Activated CD4-positive, alpha-beta memory T cell treated with anti-CD3 and anti-CD28 coated beads, Interleukin-2, amount 10 ng/mL, durations not matched to agents 7 days and 5 days (primary cell): ENCODE data around the gene SEC16A. TPM values are rescaled to one million over a fixed set of nuclear protein-coding genes. Genes with fewer than 3 reads are reported as not detected.

Source experiments
- CTCF ChIA-PET: fragments of 350-600 bp; sonication (Branson Sonifier 250); formaldehyde crosslinking; loops from one replicate; lab custom pipeline; 2021; ENCODE audit warnings: antibody characterized with exemption, inconsistent platforms; lab: Charles Lee
- POLR2A ChIA-PET: fragments of 350-600 bp; sonication (Branson Sonifier 250); formaldehyde crosslinking; loops from one replicate; lab custom pipeline; 2021; ENCODE audit warnings: antibody characterized with exemption; lab: Charles Lee
- DNase-seq: peaks from one replicate; pipeline ENCODE4 v3.0.0-alpha.2; 2020
- H3K27ac Mint-ChIP-seq: one replicate; pipeline ENCODE4 v1.8.0; 2021; ENCODE audit warnings: mild to moderate bottlenecking, mixed read lengths
- H3K27me3 Mint-ChIP-seq: one replicate; pipeline ENCODE4 v1.8.0; 2021; ENCODE audit warnings: mixed read lengths
- H3K36me3 Mint-ChIP-seq: one replicate; pipeline ENCODE4 v1.8.0; 2021; ENCODE audit warnings: low read depth, mixed read lengths
- H3K4me1 Mint-ChIP-seq: one replicate; pipeline ENCODE4 v1.8.0; 2021; ENCODE audit warnings: mixed read lengths
- H3K4me3 Mint-ChIP-seq: one replicate; pipeline ENCODE4 v1.8.0; 2021; ENCODE audit warnings: mild to moderate bottlenecking, mixed read lengths
- H3K9me3 Mint-ChIP-seq: one replicate; pipeline ENCODE4 v1.8.0; 2021; ENCODE audit warnings: mixed read lengths
- total RNA-seq, 2 experiments: library from RNA; stranded (reverse); gene quantifications; one replicate each; pipeline ENCODE4 v1.2.3, GENCODE V29; 2021

SEC16A gene
- total RNA-seq, 2 experiments from 2014 or later: 56.1 to 61.0 TPM

- Mint-ChIP-seq H3K9me3 (no peaks in the 10 kb centered on the region), H3K27me3 (no peaks in the 10 kb centered on the region)
Observed at GRCh38 chr9:136526625-136527066, 43.8 kb upstream of the SEC16A start.

GRCh38 chr9:136525841-136526499 is 43.1 kb upstream of the SEC16A start:
- POLR2A ChIA-PET: interaction anchor here (5.3 kb wide), 1 partner anchor 14 kb away, joined by 32 read pairs; no protein-coding TSS in a partner anchor
- no peaks in the 10 kb centered on the region for H3K27me3 Mint-ChIP-seq
- CTCF ChIA-PET: no interaction called here

More at GRCh38 chr9:136526625-136527066, 43.8 kb upstream of the SEC16A start:
- ChIA-PET POLR2A (interaction anchor here (5.3 kb wide), 1 partner anchor 13 kb away, joined by 32 read pairs; no protein-coding TSS in a partner anchor), CTCF (no interaction called here)
- Mint-ChIP-seq H3K4me1 (peaks cover 9% of the 10 kb centered on the region), H3K27ac (no peak overlapping the region), H3K4me3 (no peak overlapping the region), H3K36me3 (peaks cover 2% of the 10 kb centered on the region)
- no peak for DNase-seq

GRCh38 chr9:136525207-136525606 is 42.4 kb upstream of the SEC16A start:
- CTCF ChIA-PET: no interaction called here
- no peaks in the 10 kb centered on the region for H3K36me3 Mint-ChIP-seq
- POLR2A ChIA-PET: no interaction called here
- no peaks in the 10 kb centered on the region for H3K9me3 Mint-ChIP-seq
- no peak for DNase-seq
- H3K4me3 Mint-ChIP-seq: no peak overlapping the region
- H3K27me3 Mint-ChIP-seq: no peaks in the 10 kb centered on the region
- no peak overlapping the region for H3K27ac Mint-ChIP-seq
- H3K4me1 Mint-ChIP-seq: peaks cover 5% of the 10 kb centered on the region

More at GRCh38 chr9:136525841-136526499, 43.1 kb upstream of the SEC16A start:
- Mint-ChIP-seq H3K4me3 (no peak overlapping the region), H3K36me3 (peaks cover 2% of the 10 kb centered on the region), H3K4me1 (peaks cover 6% of the 10 kb centered on the region), H3K9me3 (no peaks in the 10 kb centered on the region), H3K27ac (no peak overlapping the region)
- no peak for DNase-seq

GRCh38 chr9:136522314-136523237 is 39.7 kb upstream of the SEC16A start:
- Mint-ChIP-seq H3K27me3 (no peaks in the 10 kb centered on the region), H3K4me1 (no peaks in the 10 kb centered on the region), H3K4me3 (no peak overlapping the region), H3K27ac (no peak overlapping the region), H3K36me3 (peaks cover 8% of the 10 kb centered on the region), H3K9me3 (no peaks in the 10 kb centered on the region)
- CTCF ChIA-PET: no interaction called here
- POLR2A ChIA-PET: no interaction called here
- no peak for DNase-seq

GRCh38 chr9:136521537-136521936 is 38.7 kb upstream of the SEC16A start:
- ChIA-PET POLR2A (interaction anchor here (1.1 kb wide), 1 partner anchor 12 kb away, joined by 4 read pairs; no protein-coding TSS in a partner anchor), CTCF (interaction anchor here (0.9 kb wide), 1 partner anchor 38 kb away, joined by 3 read pairs; no protein-coding TSS in a partner anchor)
- Mint-ChIP-seq H3K36me3 (peaks cover 10% of the 10 kb centered on the region), H3K4me3 (no peak overlapping the region), H3K4me1 (no peaks in the 10 kb centered on the region), H3K27ac (no peak overlapping the region), H3K9me3 (no peaks in the 10 kb centered on the region), H3K27me3 (no peaks in the 10 kb centered on the region)
- no peak for DNase-seq

GRCh38 chr9:136520053-136520540 is 37.3 kb upstream of the SEC16A start:
- POLR2A ChIA-PET: interaction anchor here (0.8 kb wide), 1 partner anchor 13 kb away, joined by 3 read pairs; no protein-coding TSS in a partner anchor
- H3K27me3 Mint-ChIP-seq: no peaks in the 10 kb centered on the region
- CTCF ChIA-PET: no interaction called here
- no peaks in the 10 kb centered on the region for H3K4me1 Mint-ChIP-seq
- no peak overlapping the region for H3K27ac Mint-ChIP-seq
- H3K9me3 Mint-ChIP-seq: no peaks in the 10 kb centered on the region
- no peak for DNase-seq
- H3K4me3 Mint-ChIP-seq: no peak overlapping the region
- peaks cover 18% of the 10 kb centered on the region for H3K36me3 Mint-ChIP-seq

GRCh38 chr9:136519263-136520052 is 36.6 kb upstream of the SEC16A start:
- POLR2A ChIA-PET: interaction anchor here (0.8 kb wide), 1 partner anchor 13 kb away, joined by 3 read pairs; no protein-coding TSS in a partner anchor
- CTCF ChIA-PET: no interaction called here
- Mint-ChIP-seq H3K9me3 (no peaks in the 10 kb centered on the region), H3K27me3 (no peaks in the 10 kb centered on the region), H3K4me1 (no peaks in the 10 kb centered on the region), H3K36me3 (peaks cover 18% of the 10 kb centered on the region), H3K4me3 (no peak overlapping the region), H3K27ac (no peak overlapping the region)
- DNase-seq: no peak

- CTCF ChIA-PET: no interaction called here
- Mint-ChIP-seq H3K36me3 (peaks cover 20% of the 10 kb centered on the region), H3K9me3 (no peaks in the 10 kb centered on the region), H3K27ac (no peak overlapping the region), H3K4me1 (no peaks in the 10 kb centered on the region), H3K27me3 (no peaks in the 10 kb centered on the region), H3K4me3 (no peak overlapping the region)
- no peak for DNase-seq
- POLR2A ChIA-PET: no interaction called here
Observed at GRCh38 chr9:136518623-136519022, 35.8 kb upstream of the SEC16A start.

- CTCF ChIA-PET: no interaction called here
- POLR2A ChIA-PET: no interaction called here
- DNase-seq: no peak
- Mint-ChIP-seq H3K36me3 (peaks cover 23% of the 10 kb centered on the region), H3K9me3 (no peaks in the 10 kb centered on the region), H3K4me3 (no peak overlapping the region), H3K4me1 (no peaks in the 10 kb centered on the region), H3K27me3 (no peaks in the 10 kb centered on the region), H3K27ac (no peak overlapping the region)
Observed at GRCh38 chr9:136517950-136518349, 35.1 kb upstream of the SEC16A start.

- Mint-ChIP-seq H3K4me1 (no peaks in the 10 kb centered on the region), H3K9me3 (no peaks in the 10 kb centered on the region), H3K27ac (no peak overlapping the region), H3K36me3 (peaks cover 23% of the 10 kb centered on the region), H3K4me3 (no peak overlapping the region), H3K27me3 (no peaks in the 10 kb centered on the region)
- no peak for DNase-seq
- POLR2A ChIA-PET: no interaction called here
- CTCF ChIA-PET: no interaction called here
Observed at GRCh38 chr9:136517012-136517743, 34.3 kb upstream of the SEC16A start.

GRCh38 chr9:136516191-136516654 is 33.4 kb upstream of the SEC16A start:
- no peak overlapping the region for H3K4me3 Mint-ChIP-seq
- H3K36me3 Mint-ChIP-seq: peaks cover 26% of the 10 kb centered on the region
- no peak for DNase-seq
- no peaks in the 10 kb centered on the region for H3K4me1 Mint-ChIP-seq
- ChIA-PET CTCF (no interaction called here), POLR2A (interaction anchor here (1.0 kb wide), 1 partner anchor 17 kb away, joined by 5 read pairs; no protein-coding TSS in a partner anchor)
- no peak overlapping the region for H3K27ac Mint-ChIP-seq
- no peaks in the 10 kb centered on the region for H3K9me3 Mint-ChIP-seq
- H3K27me3 Mint-ChIP-seq: no peaks in the 10 kb centered on the region

- DNase-seq: no peak
- no peaks in the 10 kb centered on the region for H3K4me1 Mint-ChIP-seq
- ChIA-PET CTCF (no interaction called here), POLR2A (no interaction called here)
- H3K4me3 Mint-ChIP-seq: no peak overlapping the region
- peaks cover 26% of the 10 kb centered on the region for H3K36me3 Mint-ChIP-seq
- no peaks in the 10 kb centered on the region for H3K9me3 Mint-ChIP-seq
- no peaks in the 10 kb centered on the region for H3K27me3 Mint-ChIP-seq
- H3K27ac Mint-ChIP-seq: no peak overlapping the region
Observed at GRCh38 chr9:136515276-136515675, 32.4 kb upstream of the SEC16A start.
